Measurements from ENCODE around the gene PACRGL.

DNA sequence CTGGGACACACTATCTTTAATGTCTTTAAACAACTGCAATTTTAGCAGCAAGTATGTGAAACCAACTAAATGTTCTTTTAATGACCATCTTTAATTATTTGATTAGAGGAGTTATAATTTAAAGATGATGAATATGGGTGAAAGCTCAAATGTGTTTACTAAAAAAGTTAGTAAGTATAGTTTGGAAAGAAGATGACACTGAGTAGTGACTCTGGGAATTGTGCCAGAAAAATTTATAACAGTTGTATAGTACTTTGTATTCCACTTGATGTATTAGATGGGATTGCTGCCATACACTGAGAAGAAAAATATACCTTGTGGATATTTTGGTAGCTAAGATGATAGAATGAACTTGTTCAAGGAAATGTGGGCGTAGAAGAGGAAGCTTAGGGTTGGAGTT is 19.5 kb upstream of the PACRGL start:
- no peak for TF ChIP-seq POLR2A (IDR thresholded peaks at IDR 0.05; ENCODE audit: low read length)
- TF ChIP-seq, protein P1, sequence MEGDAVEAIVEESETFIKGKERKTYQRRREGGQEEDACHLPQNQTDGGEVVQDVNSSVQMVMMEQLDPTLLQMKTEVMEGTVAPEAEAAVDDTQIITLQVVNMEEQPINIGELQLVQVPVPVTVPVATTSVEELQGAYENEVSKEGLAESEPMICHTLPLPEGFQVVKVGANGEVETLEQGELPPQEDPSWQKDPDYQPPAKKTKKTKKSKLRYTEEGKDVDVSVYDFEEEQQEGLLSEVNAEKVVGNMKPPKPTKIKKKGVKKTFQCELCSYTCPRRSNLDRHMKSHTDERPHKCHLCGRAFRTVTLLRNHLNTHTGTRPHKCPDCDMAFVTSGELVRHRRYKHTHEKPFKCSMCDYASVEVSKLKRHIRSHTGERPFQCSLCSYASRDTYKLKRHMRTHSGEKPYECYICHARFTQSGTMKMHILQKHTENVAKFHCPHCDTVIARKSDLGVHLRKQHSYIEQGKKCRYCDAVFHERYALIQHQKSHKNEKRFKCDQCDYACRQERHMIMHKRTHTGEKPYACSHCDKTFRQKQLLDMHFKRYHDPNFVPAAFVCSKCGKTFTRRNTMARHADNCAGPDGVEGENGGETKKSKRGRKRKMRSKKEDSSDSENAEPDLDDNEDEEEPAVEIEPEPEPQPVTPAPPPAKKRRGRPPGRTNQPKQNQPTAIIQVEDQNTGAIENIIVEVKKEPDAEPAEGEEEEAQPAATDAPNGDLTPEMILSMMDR (IDR thresholded peaks at IDR 0.05), result no peak
- no peak for TF ChIP-seq HOXA7 (CRISPR knock-in tag; IDR thresholded peaks at IDR 0.05)
- TF ChIP-seq EP300 (IDR thresholded peaks at IDR 0.05), result no peak
- no peak for TF ChIP-seq JUN (IDR thresholded peaks at IDR 0.05)
- TF ChIP-seq, protein P2, sequence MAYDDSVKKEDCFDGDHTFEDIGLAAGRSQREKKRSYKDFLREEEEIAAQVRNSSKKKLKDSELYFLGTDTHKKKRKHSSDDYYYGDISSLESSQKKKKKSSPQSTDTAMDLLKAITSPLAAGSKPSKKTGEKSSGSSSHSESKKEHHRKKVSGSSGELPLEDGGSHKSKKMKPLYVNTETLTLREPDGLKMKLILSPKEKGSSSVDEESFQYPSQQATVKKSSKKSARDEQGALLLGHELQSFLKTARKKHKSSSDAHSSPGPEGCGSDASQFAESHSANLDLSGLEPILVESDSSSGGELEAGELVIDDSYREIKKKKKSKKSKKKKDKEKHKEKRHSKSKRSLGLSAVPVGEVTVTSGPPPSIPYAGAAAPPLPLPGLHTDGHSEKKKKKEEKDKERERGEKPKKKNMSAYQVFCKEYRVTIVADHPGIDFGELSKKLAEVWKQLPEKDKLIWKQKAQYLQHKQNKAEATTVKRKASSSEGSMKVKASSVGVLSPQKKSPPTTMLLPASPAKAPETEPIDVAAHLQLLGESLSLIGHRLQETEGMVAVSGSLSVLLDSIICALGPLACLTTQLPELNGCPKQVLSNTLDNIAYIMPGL (CRISPR knock-in tag; IDR thresholded peaks at IDR 0.05; ENCODE audit: borderline replicate concordance), result no peak
- no peak for TF ChIP-seq CEBPB (IDR thresholded peaks at IDR 0.05)
- no peak for TF ChIP-seq MYC (IDR thresholded peaks at IDR 0.05; ENCODE audit: borderline replicate concordance, low read length)
- no peak for TF ChIP-seq NFE2L2 (conservative IDR thresholded peaks at IDR 0.05; ENCODE audit: low read length)
- TF ChIP-seq, protein P3, sequence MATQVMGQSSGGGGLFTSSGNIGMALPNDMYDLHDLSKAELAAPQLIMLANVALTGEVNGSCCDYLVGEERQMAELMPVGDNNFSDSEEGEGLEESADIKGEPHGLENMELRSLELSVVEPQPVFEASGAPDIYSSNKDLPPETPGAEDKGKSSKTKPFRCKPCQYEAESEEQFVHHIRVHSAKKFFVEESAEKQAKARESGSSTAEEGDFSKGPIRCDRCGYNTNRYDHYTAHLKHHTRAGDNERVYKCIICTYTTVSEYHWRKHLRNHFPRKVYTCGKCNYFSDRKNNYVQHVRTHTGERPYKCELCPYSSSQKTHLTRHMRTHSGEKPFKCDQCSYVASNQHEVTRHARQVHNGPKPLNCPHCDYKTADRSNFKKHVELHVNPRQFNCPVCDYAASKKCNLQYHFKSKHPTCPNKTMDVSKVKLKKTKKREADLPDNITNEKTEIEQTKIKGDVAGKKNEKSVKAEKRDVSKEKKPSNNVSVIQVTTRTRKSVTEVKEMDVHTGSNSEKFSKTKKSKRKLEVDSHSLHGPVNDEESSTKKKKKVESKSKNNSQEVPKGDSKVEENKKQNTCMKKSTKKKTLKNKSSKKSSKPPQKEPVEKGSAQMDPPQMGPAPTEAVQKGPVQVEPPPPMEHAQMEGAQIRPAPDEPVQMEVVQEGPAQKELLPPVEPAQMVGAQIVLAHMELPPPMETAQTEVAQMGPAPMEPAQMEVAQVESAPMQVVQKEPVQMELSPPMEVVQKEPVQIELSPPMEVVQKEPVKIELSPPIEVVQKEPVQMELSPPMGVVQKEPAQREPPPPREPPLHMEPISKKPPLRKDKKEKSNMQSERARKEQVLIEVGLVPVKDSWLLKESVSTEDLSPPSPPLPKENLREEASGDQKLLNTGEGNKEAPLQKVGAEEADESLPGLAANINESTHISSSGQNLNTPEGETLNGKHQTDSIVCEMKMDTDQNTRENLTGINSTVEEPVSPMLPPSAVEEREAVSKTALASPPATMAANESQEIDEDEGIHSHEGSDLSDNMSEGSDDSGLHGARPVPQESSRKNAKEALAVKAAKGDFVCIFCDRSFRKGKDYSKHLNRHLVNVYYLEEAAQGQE (IDR thresholded peaks at IDR 0.05), result no peak
- TF ChIP-seq HDAC2 (IDR thresholded peaks at IDR 0.05), result no peak
- TF ChIP-seq, protein P4, sequence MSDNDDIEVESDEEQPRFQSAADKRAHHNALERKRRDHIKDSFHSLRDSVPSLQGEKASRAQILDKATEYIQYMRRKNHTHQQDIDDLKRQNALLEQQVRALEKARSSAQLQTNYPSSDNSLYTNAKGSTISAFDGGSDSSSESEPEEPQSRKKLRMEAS (IDR thresholded peaks at IDR 0.05), result no peak

All from A549 (cell line).